ENCODE measurements around the gene ZC3H7B.

- TF ChIP-seq CTCF (IDR thresholded peaks at IDR 0.05) (no peak), POLR2A (IDR thresholded peaks at IDR 0.05) (no peak), POLR2AphosphoS5 (IDR thresholded peaks at IDR 0.05) (no peak), EP300 (IDR thresholded peaks at IDR 0.05) (no peak)
Observed at GRCh38 chr22:41280854-41281253, 20.5 kb upstream of the ZC3H7B start.
